ENCODE measurements around the gene C1orf146. TPM values are rescaled to one million over a fixed set of nuclear protein-coding genes. Genes with fewer than 3 reads are reported as not detected.

The C1orf146 gene
- total RNA-seq, 1 experiment from 2014 or later: not detected

- H3K79me2 ChIP-seq (ENCODE audit: low read length): no peaks in the 10 kb centered on the region
Observed at GRCh38 chr1:92169214-92170005, 48.3 kb upstream of the C1orf146 start.

GRCh38 chr1:92184632-92185031 lies 33.1 kb upstream of the C1orf146 start:
- peak overlapping the region; percentile 49 for H3K4me2 ChIP-seq (ENCODE audit: low read length)
- H3K79me2 ChIP-seq (ENCODE audit: low read length): no peaks in the 10 kb centered on the region
- H2AFZ ChIP-seq (ENCODE audit: low read length): no peak overlapping the region
- BruUV-seq (replicated peaks): no TSS peak
- TF ChIP-seq CTCF (conservative IDR thresholded peaks at IDR 0.05; ENCODE audit: low read depth, low read length) (no peak), EZH2phosphoT487 (IDR thresholded peaks at IDR 0.05; ENCODE audit: borderline replicate concordance, low read length) (no peak), EZH2 (IDR thresholded peaks at IDR 0.05; ENCODE audit: low read length, unreplicated experiment) (no peak)
- ChIA-PET CTCF (no interaction called here), POLR2A (ENCODE audit: unreplicated experiment) (no interaction called here)
- no peak overlapping the region for H3K4me3 ChIP-seq (ENCODE audit: low read length)
- H3K9ac ChIP-seq (ENCODE audit: low read length): no peak overlapping the region
- H4K20me1 ChIP-seq (ENCODE audit: low read length): no peaks in the 10 kb centered on the region
- no peaks in the 10 kb centered on the region for H3K9me2 ChIP-seq (replicated peaks; ENCODE audit: low read length)
- intact Hi-C loops (cut with micrococcal nuclease): no loop called here
- H3K27ac ChIP-seq (ENCODE audit: low read length): no peak overlapping the region
- no peaks in the 10 kb centered on the region for H3K27me3 ChIP-seq (ENCODE audit: low read length)
- DNase-seq: peak; percentile 50
- peak; percentile 53 for ATAC-seq
- H3K4me1 ChIP-seq (ENCODE audit: insufficient read depth, low read length): peaks cover 14% of the 10 kb centered on the region
- no peaks in the 10 kb centered on the region for H3K36me3 ChIP-seq (ENCODE audit: low read depth, low read length)
- H3F3A ChIP-seq (ENCODE audit: low read length, unreplicated experiment): no peaks in the 10 kb centered on the region
- H3K9me3 ChIP-seq (ENCODE audit: low read length): no peaks in the 10 kb centered on the region

More at GRCh38 chr1:92169214-92170005, 48.3 kb upstream of the C1orf146 start:
- no peaks in the 10 kb centered on the region for H3K4me1 ChIP-seq (ENCODE audit: insufficient read depth, low read length)
- DNase-seq (no peak), ATAC-seq (no peak)
- H3K9ac ChIP-seq (ENCODE audit: low read length): no peak overlapping the region
- no peaks in the 10 kb centered on the region for H4K20me1 ChIP-seq (ENCODE audit: low read length)
- intact Hi-C loops (cut with micrococcal nuclease): no loop called here
- H3K4me2 ChIP-seq (ENCODE audit: low read length): no peak overlapping the region
- BruUV-seq (replicated peaks): no TSS peak
- H3K9me3 ChIP-seq (ENCODE audit: low read length): no peaks in the 10 kb centered on the region
- no peak overlapping the region for H3K4me3 ChIP-seq (ENCODE audit: low read length)
- H2AFZ ChIP-seq (ENCODE audit: low read length): no peak overlapping the region
- no peaks in the 10 kb centered on the region for H3F3A ChIP-seq (ENCODE audit: low read length, unreplicated experiment)
- H3K36me3 ChIP-seq (ENCODE audit: low read depth, low read length): no peaks in the 10 kb centered on the region
- no peak for TF ChIP-seq CTCF (conservative IDR thresholded peaks at IDR 0.05; ENCODE audit: low read depth, low read length)
- TF ChIP-seq EZH2 (IDR thresholded peaks at IDR 0.05; ENCODE audit: low read length, unreplicated experiment): no peak
- TF ChIP-seq EZH2phosphoT487 (IDR thresholded peaks at IDR 0.05; ENCODE audit: borderline replicate concordance, low read length): no peak
- H3K27ac ChIP-seq (ENCODE audit: low read length): no peak overlapping the region
- no peaks in the 10 kb centered on the region for H3K9me2 ChIP-seq (replicated peaks; ENCODE audit: low read length)
- H3K27me3 ChIP-seq (ENCODE audit: low read length): no peaks in the 10 kb centered on the region
- ChIA-PET POLR2A (ENCODE audit: unreplicated experiment) (no interaction called here), CTCF (no interaction called here)

GRCh38 chr1:92186081-92186480 lies 31.6 kb upstream of the C1orf146 start:
- BruUV-seq (replicated peaks): no TSS peak
- Histone ChIP-seq H3K4me1 (ENCODE audit: insufficient read depth, low read length) (peaks cover 14% of the 10 kb centered on the region), H4K20me1 (ENCODE audit: low read length) (no peaks in the 10 kb centered on the region), H3K36me3 (ENCODE audit: low read depth, low read length) (no peaks in the 10 kb centered on the region), H3K4me2 (ENCODE audit: low read length) (no peak overlapping the region), H3K9ac (ENCODE audit: low read length) (no peak overlapping the region), H3F3A (ENCODE audit: low read length, unreplicated experiment) (no peaks in the 10 kb centered on the region), H3K79me2 (ENCODE audit: low read length) (no peaks in the 10 kb centered on the region), H3K27ac (ENCODE audit: low read length) (no peak overlapping the region), H3K4me3 (ENCODE audit: low read length) (no peak overlapping the region), H3K9me3 (ENCODE audit: low read length) (no peaks in the 10 kb centered on the region), H2AFZ (ENCODE audit: low read length) (no peak overlapping the region), H3K27me3 (ENCODE audit: low read length) (no peaks in the 10 kb centered on the region), H3K9me2 (replicated peaks; ENCODE audit: low read length) (no peaks in the 10 kb centered on the region)
- POLR2A ChIA-PET (ENCODE audit: unreplicated experiment): no interaction called here
- no peak for ATAC-seq
- TF ChIP-seq EZH2phosphoT487 (IDR thresholded peaks at IDR 0.05; ENCODE audit: borderline replicate concordance, low read length): no peak
- TF ChIP-seq EZH2 (IDR thresholded peaks at IDR 0.05; ENCODE audit: low read length, unreplicated experiment): no peak
- TF ChIP-seq CTCF (conservative IDR thresholded peaks at IDR 0.05; ENCODE audit: low read depth, low read length): no peak
- CTCF ChIA-PET: no interaction called here
- intact Hi-C loops (cut with micrococcal nuclease): no loop called here
- DNase-seq: no peak
